Keratinocyte (primary cell): ENCODE data around the gene GPR137. TPM values are rescaled to one million over a fixed set of nuclear protein-coding genes. Genes with fewer than 3 reads are reported as not detected.

Experiments used
- DNase-seq: peaks from one replicate; pipeline ENCODE4 v3.0.0-alpha.2; 2011; ENCODE audit warnings: low read depth, missing footprints, low spot score
- FAIRE-seq: peaks from 2 replicates; lab custom pipeline; 2011; peaks lifted over from hg19 to GRCh38; lab: Jason Lieb, UNC
- H2AFZ ChIP-seq: 2 replicates; pipeline ENCODE4 v1.6.0; 2012; ENCODE audit warnings: low read length, control low read depth, inconsistent platforms; ENCODE audit not compliant: control insufficient read depth
- H3K27ac ChIP-seq: 2 replicates; pipeline ENCODE4 v1.5.1; 2011; ENCODE audit warnings: low read length; ENCODE audit not compliant: control insufficient read depth, insufficient read depth
- H3K27me3 ChIP-seq: 3 replicates; pipeline ENCODE4 v1.6.0; 2011; ENCODE audit warnings: low read length; ENCODE audit not compliant: control insufficient read depth, insufficient read depth; ENCODE audit errors: extremely low read depth
- H3K36me3 ChIP-seq, 2 experiments: 2 replicates in 1 of 2; 3 replicates in 1 of 2; pipeline ENCODE4 v1.5.1; 2011; ENCODE audit warnings: low read length in 2 of 2, mild to moderate bottlenecking in 1 of 2; ENCODE audit not compliant: control insufficient read depth in 2 of 2, insufficient read depth in 2 of 2; ENCODE audit errors: extremely low read depth in 1 of 2
- H3K4me1 ChIP-seq: 3 replicates; pipeline ENCODE4 v1.5.1; 2011; ENCODE audit warnings: low read length; ENCODE audit not compliant: control insufficient read depth, insufficient read depth; ENCODE audit errors: extremely low read depth
- H3K4me2 ChIP-seq: 3 replicates; pipeline ENCODE4 v1.6.0; 2011; ENCODE audit warnings: low read depth, low read length; ENCODE audit not compliant: control insufficient read depth, insufficient read depth; ENCODE audit errors: extremely low read depth
- H3K4me3 ChIP-seq, 3 experiments: fragments of 200-600 bp in 1 of 3; sonication (generic) in 1 of 3; 2 replicates in 2 of 3; 3 replicates in 1 of 3; pipeline ENCODE4 v1.5.1; 2011 to 2016; ENCODE audit warnings: low read length in 3 of 3, mild to moderate bottlenecking in 3 of 3, control low read depth in 2 of 3, inconsistent platforms in 1 of 3, low read depth in 1 of 3, mixed read lengths in 1 of 3, mixed run types in 1 of 3, moderate library complexity in 1 of 3; ENCODE audit not compliant: control insufficient read depth in 2 of 3, insufficient read depth in 2 of 3; ENCODE audit errors: extremely low read depth in 1 of 3
- H3K79me2 ChIP-seq: 2 replicates; pipeline ENCODE4 v1.6.0; 2012; ENCODE audit warnings: low read length; ENCODE audit not compliant: control insufficient read depth, insufficient read depth
- H3K9ac ChIP-seq: 3 replicates; pipeline ENCODE4 v1.6.0; 2011; ENCODE audit warnings: low read length; ENCODE audit not compliant: control insufficient read depth, insufficient read depth; ENCODE audit errors: extremely low read depth
- H3K9me1 ChIP-seq: 3 replicates; pipeline ENCODE4 v1.6.0; 2011; ENCODE audit warnings: low read length; ENCODE audit not compliant: control insufficient read depth, insufficient read depth; ENCODE audit errors: extremely low read depth
- H3K9me3 ChIP-seq: 2 replicates; pipeline ENCODE4 v1.5.1; 2012; ENCODE audit warnings: low read depth, low read length; ENCODE audit not compliant: control insufficient read depth
- H4K20me1 ChIP-seq: 3 replicates; pipeline ENCODE4 v1.6.0; 2011; ENCODE audit warnings: low read length; ENCODE audit not compliant: control insufficient read depth, insufficient read depth; ENCODE audit errors: extremely low read depth
- CTCF ChIP-seq, 3 experiments: IDR thresholded peaks in 1 of 3; conservative IDR thresholded peaks in 1 of 3; optimal IDR thresholded peaks in 1 of 3; 2 replicates in 2 of 3; 3 replicates in 1 of 3; pipeline versions ENCODE3 to v1.5.1; 2011; ENCODE audit warnings: low read length in 3 of 3, mild to moderate bottlenecking in 3 of 3, moderate library complexity in 2 of 3, control low read depth in 1 of 3, inconsistent platforms in 1 of 3; ENCODE audit not compliant: insufficient read depth in 2 of 3; ENCODE audit errors: extremely low read depth in 1 of 3
- EZH2 ChIP-seq: IDR thresholded peaks from one replicate; pipeline ENCODE4 v1.6.1; 2012; ENCODE audit warnings: inconsistent platforms, mild to moderate bottlenecking, low read length, moderate library complexity
- dilution Hi-C: fragments of 300-500 bp; cut with MboI; formaldehyde crosslinking; loops from one replicate; pipeline ENCODE4 v1.7.0; 2020; ENCODE audit warnings: low sequenced_read_pairs; ENCODE audit not compliant: extremely low pct_ligation_motif_present
- polyA plus RNA-seq, 5 experiments: library from polyadenylated mRNA; depleted of rRNA in 3 of 5; stranded (reverse) in 3 of 5; stranded (forward) in 1 of 5; unstranded in 1 of 5; fragments of >200 nt; gene quantifications; 1 replicate in 1 of 5; 2 replicates in 3 of 5; 3 replicates in 1 of 5; pipeline versions ENCODE4 v1.2.1 to v1.2.3, GENCODE V29; 2011 to 2012; ENCODE audit warnings: missing spikeins in 2 of 5, low read depth in 1 of 5, low replicate concordance in 1 of 5

Gene GPR137
- polyA plus RNA-seq, 1 donor (not counting 4 experiments of a cell fraction or from before 2014, with no cell fraction given), result 6.6 TPM

GRCh38 chr11:64320556-64320955 lies 34.9 kb downstream of the GPR137 start:
- Histone ChIP-seq H3K4me2 (peak overlapping the region; percentile 35), H3K27ac (peak overlapping the region; percentile 85), H3K4me3 (no peak overlapping the region), H3K27me3 (no peaks in the 10 kb centered on the region), H3K36me3 (peaks cover 24 to 26% of the 10 kb centered on the region in 2 experiments), H4K20me1 (no peaks in the 10 kb centered on the region), H3K4me1 (peaks cover 65% of the 10 kb centered on the region), H2AFZ (no peak overlapping the region), H3K9ac (peak overlapping the region; percentile 69), H3K9me3 (no peaks in the 10 kb centered on the region), H3K9me1 (peaks cover 2% of the 10 kb centered on the region), H3K79me2 (peaks cover 26% of the 10 kb centered on the region)
- TF ChIP-seq CTCF (optimal IDR thresholded peaks at IDR 0.05 in 1 of 3, IDR thresholded peaks at IDR 0.05 in 1 of 3, conservative IDR thresholded peaks at IDR 0.05 in 1 of 3; ENCODE audit: extremely low read depth in 1 of 3, insufficient read depth in 2 of 3, low read length in 3 of 3), result no peak
- no peak for TF ChIP-seq EZH2
- FAIRE-seq (no peak), DNase-seq (no peak)
- dilution Hi-C loops, result no loop called here

- FAIRE-seq (no peak), DNase-seq (no peak)
- TF ChIP-seq CTCF (optimal IDR thresholded peaks at IDR 0.05 in 1 of 3, IDR thresholded peaks at IDR 0.05 in 1 of 3, conservative IDR thresholded peaks at IDR 0.05 in 1 of 3; ENCODE audit: extremely low read depth in 1 of 3, insufficient read depth in 2 of 3, low read length in 3 of 3) (no peak), EZH2 (no peak)
- peaks cover 2% of the 10 kb centered on the region for H3K9me1 ChIP-seq
- H2AFZ ChIP-seq, result no peak overlapping the region
- peak overlapping the region; percentile 85 for H3K27ac ChIP-seq
- H3K36me3 ChIP-seq, result peaks cover 23% of the 10 kb centered on the region in 2 experiments
- peaks cover 24% of the 10 kb centered on the region for H3K79me2 ChIP-seq
- no peaks in the 10 kb centered on the region for H4K20me1 ChIP-seq
- H3K4me2 ChIP-seq, result peak overlapping the region; percentile 35
- H3K9me3 ChIP-seq, result no peaks in the 10 kb centered on the region
- dilution Hi-C loops, result no loop called here
- H3K9ac ChIP-seq, result peak overlapping the region; percentile 69
- no peaks in the 10 kb centered on the region for H3K27me3 ChIP-seq
- peak overlapping the region in 1 of 3 experiments; percentile 4 for H3K4me3 ChIP-seq
- peaks cover 65% of the 10 kb centered on the region for H3K4me1 ChIP-seq
Observed at GRCh38 chr11:64321026-64321425, 35.4 kb downstream of the GPR137 start.
